Right cardiac atrium (tissue), 5 donors: Measurements from ENCODE around the gene CELF4. TPM values are rescaled to one million over a fixed set of nuclear protein-coding genes. Genes with fewer than 3 reads are reported as not detected.
A peak's percentile ranks its signal among the peaks of the same experiment; 100 is the strongest.

Experiments
- ATAC-seq, 2 donors: fragments of 200-7000 bp; cut with Tn5 transposase; one replicate each; pipeline versions ENCODE4 v1.8.0 to v1.9.1; 2020; ENCODE audit warnings: moderate library complexity in 2 of 2, mild to moderate bottlenecking in 1 of 2
- DNase-seq, 3 donors: peaks; one replicate each; pipeline ENCODE4 v3.0.0-alpha.2; 2020
- H3K27ac ChIP-seq: one replicate; pipeline ENCODE4 v1.5.1; 2013; ENCODE audit warnings: mild to moderate bottlenecking, low read length, control low read depth, moderate library complexity
- H3K27me3 ChIP-seq: one replicate; pipeline ENCODE4 v1.6.1; 2013; ENCODE audit not compliant: control insufficient read depth, insufficient read depth
- H3K4me1 ChIP-seq: one replicate; pipeline ENCODE4 v1.6.1; 2013; ENCODE audit warnings: low read length; ENCODE audit not compliant: control insufficient read depth, insufficient read depth
- H3K4me3 ChIP-seq: one replicate; pipeline ENCODE4 v1.5.1; 2013; ENCODE audit warnings: low read length, control low read depth
- H3K9me3 ChIP-seq: one replicate; pipeline ENCODE4 v1.6.1; 2013; ENCODE audit warnings: low read length; ENCODE audit not compliant: control insufficient read depth
- WGBS: extraction: QIAGEN DNeasy Blood & Tissue Kit; methylation state at CpG from one replicate; pipeline ENCODE4 v1.1.7; 2013; 5-methylcytosine and 5-hydroxymethylcytosine counted together
- intact Hi-C, 4 donors: fragments of 100-400 bp; cut with DNase I; formaldehyde crosslinking; loops; one replicate each; pipeline versions ENCODE4 v1.11.0 to v1.14.0; 2022 to 2023
- polyA plus RNA-seq: library from polyadenylated mRNA; stranded (reverse); fragments of 200-250 nt; gene quantifications from one replicate; pipeline ENCODE4 v1.2.3, GENCODE V29; 2013
- total RNA-seq, 4 donors: library from RNA; stranded (reverse); fragmentation: NEBNext Ultra II Directional; extraction: Animal tissue kit (Norgen Biotek cat#: 25700); gene quantifications; one replicate each; pipeline ENCODE4 v1.2.1, GENCODE V29; 2021
- donor health status: healthy with polysubstance abuse.
- donor health status: DM: no; HTN: yes; CAD: no.
- donor health status: DM: no; HTN: no; CAD: no.
- donor health status: DM: no; HTN: yes; CAD: no; lungs with severe emphysema.
- donor health status: DM: yes; HTN: yes; CAD: no.

Gene CELF4
- total and polyA plus RNA-seq, 5 donors, result 0.79 to 1.4 (median 1.1) TPM

DNA sequence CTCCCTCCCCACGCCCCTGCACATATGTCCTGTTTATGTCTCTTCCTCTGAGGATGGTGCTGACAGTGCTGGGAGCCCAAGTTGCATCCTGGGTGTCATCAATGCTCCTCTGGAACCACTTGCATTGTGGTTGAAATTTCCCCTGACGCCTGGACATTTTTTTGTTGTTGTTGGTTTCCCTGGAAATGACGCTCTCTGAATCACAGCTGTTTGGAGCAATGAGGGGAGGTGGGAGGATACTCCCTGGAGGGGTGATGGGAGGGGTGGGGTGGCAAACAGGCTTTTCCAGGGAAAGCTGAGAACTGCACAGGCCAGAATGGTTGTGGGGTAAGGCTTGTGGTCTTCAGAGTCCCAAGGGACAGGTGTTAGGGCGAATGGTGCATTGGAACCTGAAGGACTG lies 29.6 kb downstream of the CELF4 start:
- H3K4me3 ChIP-seq, result no peak overlapping the region
- DNase-seq (no peak), ATAC-seq (no peak)
- no peaks in the 10 kb centered on the region for H3K4me1 ChIP-seq
- no peaks in the 10 kb centered on the region for H3K9me3 ChIP-seq
- intact Hi-C loops, result loop anchor here (2.0 to 10.0 kb wide), 5 partner anchors 94 to 194 kb away; no protein-coding TSS in a partner anchor
- H3K27ac ChIP-seq, result no peak overlapping the region
- 54% methylated on average over 4 of the region's 4 CpGs for WGBS
- H3K27me3 ChIP-seq, result no peaks in the 10 kb centered on the region

DNA sequence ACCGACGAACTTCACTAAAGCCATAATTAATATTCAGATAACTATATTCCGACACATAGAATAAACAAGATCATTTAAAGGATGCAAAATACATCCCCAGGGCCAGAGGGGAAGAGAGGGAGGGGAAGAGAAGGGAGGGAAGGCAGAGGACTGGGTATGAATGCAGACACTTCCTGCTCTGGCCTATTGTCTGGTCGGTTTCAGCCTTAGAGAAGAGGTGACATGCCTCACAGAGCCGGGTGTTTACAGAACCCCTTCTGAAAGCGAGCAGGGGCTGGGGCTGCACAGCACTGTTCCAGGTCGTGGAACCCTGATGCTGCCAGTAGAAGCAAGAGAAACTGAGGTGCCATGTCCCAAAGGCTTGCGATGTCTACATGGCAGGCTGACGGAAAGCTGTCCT lies 31.0 kb downstream of the CELF4 start:
- no peaks in the 10 kb centered on the region for H3K9me3 ChIP-seq
- H3K27me3 ChIP-seq, result no peaks in the 10 kb centered on the region
- H3K4me3 ChIP-seq, result no peak overlapping the region
- H3K4me1 ChIP-seq, result peaks cover 2% of the 10 kb centered on the region
- H3K27ac ChIP-seq, result no peak overlapping the region
- DNase-seq (no peak), ATAC-seq (no peak)
- intact Hi-C loops, result loop anchor here (5.0 to 10.0 kb wide), 4 partner anchors 92 to 192 kb away; no protein-coding TSS in a partner anchor
- 68% methylated on average over 9 of the region's 9 CpGs for WGBS

DNA sequence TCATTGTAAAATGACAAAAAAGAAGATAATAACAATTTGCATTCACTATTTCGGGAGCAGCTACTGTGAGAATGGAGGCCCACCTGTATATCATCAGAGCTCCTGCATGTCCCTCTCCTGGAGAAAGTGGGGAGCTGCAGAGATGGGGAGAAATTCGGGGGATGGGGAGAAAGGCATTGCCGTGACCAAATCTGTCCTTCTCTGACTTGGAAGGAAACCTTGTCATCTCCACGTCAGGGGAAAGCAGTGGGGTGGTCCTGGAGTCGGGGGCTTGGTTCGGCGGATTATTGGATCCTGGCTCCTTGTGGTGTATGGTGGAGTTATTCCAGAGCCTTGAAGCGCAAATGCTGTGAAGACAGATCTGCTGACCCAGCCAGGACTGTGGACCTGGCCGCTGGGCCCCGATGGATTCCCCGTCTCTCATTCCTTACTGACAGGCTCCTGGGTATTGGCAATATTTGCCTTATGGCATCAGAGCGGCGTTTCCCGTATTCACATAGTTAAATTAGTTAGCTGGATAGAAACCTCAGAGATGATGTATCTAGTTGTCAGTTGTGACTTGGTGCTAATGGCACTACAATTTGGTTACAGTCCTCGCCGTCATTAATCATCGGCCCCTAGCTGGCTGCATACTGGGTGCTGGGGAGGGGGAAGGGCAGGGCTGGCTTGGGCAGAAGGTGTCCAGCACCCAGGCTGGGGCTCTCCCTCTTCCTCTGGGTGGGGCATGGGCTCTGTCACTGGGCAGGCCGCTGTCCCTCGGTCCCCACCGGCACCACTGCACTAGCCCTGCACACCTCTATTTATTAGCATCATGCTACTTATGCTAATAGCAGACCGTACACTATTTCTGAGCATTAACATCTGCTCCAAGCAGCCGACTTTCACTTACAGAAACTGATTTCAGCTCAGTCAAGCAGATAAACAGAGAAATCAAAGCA lies 31.7 kb downstream of the CELF4 start:
- intact Hi-C loops, result loop anchor here in 2 of 4 donors (10.0 kb wide), 1 partner anchor 189 kb away; no protein-coding TSS in a partner anchor
- Histone ChIP-seq H3K27ac (no peak overlapping the region), H3K27me3 (no peaks in the 10 kb centered on the region), H3K4me3 (no peak overlapping the region), H3K9me3 (no peaks in the 10 kb centered on the region), H3K4me1 (peaks cover 2% of the 10 kb centered on the region)
- no peak for ATAC-seq
- no peak for DNase-seq
- 82% methylated on average over 22 of the region's 22 CpGs for WGBS

DNA sequence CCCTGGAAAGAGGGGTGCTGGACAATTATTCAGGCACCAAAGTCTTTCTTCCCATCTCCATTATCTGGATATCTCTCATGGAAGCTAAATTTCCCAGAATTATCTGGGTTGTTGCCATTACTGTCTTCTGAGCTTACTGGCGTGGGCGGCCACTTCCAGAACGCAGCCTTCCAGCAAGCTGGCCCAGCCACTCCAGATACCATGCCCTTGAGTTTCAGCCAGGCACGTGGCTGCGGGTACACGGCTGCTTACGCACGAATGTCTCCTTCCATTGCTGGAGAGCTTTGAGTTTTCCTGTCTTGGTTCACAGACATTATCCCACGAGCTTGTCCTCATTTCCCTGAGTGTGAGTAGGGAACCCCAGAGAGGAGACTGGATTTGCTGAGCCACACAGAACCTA lies 32.7 kb downstream of the CELF4 start:
- no peaks in the 10 kb centered on the region for H3K27me3 ChIP-seq
- ATAC-seq, result no peak
- H3K4me3 ChIP-seq, result no peak overlapping the region
- 71% methylated on average over 9 of the region's 9 CpGs for WGBS
- H3K9me3 ChIP-seq, result no peaks in the 10 kb centered on the region
- DNase-seq, result no peak
- intact Hi-C loops, result loop anchor here in 2 of 4 donors (10.0 kb wide), 1 partner anchor 188 kb away; no protein-coding TSS in a partner anchor
- no peak overlapping the region for H3K27ac ChIP-seq
- H3K4me1 ChIP-seq, result peaks cover 2% of the 10 kb centered on the region

DNA sequence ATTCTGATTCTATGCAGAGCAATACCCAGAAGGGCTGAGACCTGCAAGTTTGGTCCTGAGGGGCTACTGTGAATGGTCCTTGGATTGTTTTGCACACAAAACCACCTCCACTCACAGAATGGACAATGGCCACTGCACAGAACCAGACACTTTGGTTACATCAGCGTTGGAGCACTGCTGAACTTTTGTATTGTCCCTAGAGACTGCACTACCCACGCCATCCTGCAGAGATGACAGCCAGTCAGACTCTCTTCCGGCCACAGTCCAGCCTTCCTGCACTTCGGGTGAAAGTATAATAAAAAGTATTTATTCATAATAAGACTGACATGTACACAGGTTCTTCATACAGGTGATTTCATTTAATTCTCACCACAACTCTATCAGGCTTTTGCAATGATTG lies 35.7 kb downstream of the CELF4 start:
- Histone ChIP-seq H3K9me3 (no peaks in the 10 kb centered on the region), H3K27me3 (no peaks in the 10 kb centered on the region), H3K27ac (no peak overlapping the region), H3K4me1 (peaks cover 2% of the 10 kb centered on the region), H3K4me3 (no peak overlapping the region)
- WGBS, result 35% methylated on average over 4 of the region's 4 CpGs
- intact Hi-C loops, result loop anchor here in 2 of 4 donors (10.0 kb wide), 1 partner anchor 185 kb away; no protein-coding TSS in a partner anchor
- DNase-seq (no peak), ATAC-seq (peak in 1 of 2 donors; percentile 60)

DNA sequence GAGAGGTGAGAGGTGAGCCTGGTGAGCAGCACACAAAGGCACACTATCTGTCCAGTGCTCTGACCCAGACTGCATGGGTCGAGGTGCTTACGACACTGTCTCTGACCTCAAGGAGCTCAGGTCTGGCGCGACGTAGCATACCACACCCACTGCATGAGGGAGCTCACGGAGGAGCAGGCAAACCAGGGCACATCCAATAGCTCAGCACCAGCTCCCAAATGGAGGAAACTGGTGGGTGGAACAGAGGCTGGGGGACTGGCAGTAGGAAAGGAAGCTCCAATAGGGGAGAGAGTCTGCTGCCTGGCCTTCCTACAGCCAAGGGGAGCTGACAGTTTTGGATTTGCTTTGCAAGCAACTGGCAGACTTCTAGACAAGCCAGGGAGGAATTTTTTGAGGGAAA lies 36.3 kb downstream of the CELF4 start:
- DNase-seq, result no peak
- ATAC-seq, result no peak
- H3K27me3 ChIP-seq, result no peaks in the 10 kb centered on the region
- H3K9me3 ChIP-seq, result no peaks in the 10 kb centered on the region
- WGBS, result 80% methylated on average over 6 of the region's 6 CpGs
- H3K4me1 ChIP-seq, result peaks cover 2% of the 10 kb centered on the region
- no peak overlapping the region for H3K4me3 ChIP-seq
- intact Hi-C loops, result no loop called here
- H3K27ac ChIP-seq, result no peak overlapping the region

DNA sequence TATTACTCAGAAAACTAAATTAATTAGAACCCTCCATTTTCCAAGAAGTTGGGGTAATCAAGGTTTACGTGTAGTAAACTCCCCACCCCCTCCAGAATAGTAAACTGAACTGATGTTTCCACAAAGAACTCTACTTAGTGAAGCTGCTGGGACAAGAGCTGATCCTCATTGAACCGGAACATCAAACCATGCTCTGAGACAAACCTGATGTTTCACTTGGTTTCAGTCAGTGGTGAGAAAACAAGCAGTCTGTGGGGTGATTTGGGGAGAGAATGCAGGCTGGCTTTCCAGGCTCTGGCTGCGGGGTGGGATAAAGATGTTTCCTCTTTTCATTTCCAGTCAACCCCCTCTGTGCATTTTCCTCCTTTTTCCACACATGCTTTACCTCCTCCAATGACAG lies 38.2 kb downstream of the CELF4 start:
- DNase-seq, result no peak
- H3K27me3 ChIP-seq, result no peaks in the 10 kb centered on the region
- 81% methylated on average over 3 of the region's 3 CpGs for WGBS
- no peak for ATAC-seq
- H3K4me1 ChIP-seq, result peaks cover 2% of the 10 kb centered on the region
- H3K4me3 ChIP-seq, result no peak overlapping the region
- H3K27ac ChIP-seq, result no peak overlapping the region
- no peaks in the 10 kb centered on the region for H3K9me3 ChIP-seq
- intact Hi-C loops, result no loop called here

DNA sequence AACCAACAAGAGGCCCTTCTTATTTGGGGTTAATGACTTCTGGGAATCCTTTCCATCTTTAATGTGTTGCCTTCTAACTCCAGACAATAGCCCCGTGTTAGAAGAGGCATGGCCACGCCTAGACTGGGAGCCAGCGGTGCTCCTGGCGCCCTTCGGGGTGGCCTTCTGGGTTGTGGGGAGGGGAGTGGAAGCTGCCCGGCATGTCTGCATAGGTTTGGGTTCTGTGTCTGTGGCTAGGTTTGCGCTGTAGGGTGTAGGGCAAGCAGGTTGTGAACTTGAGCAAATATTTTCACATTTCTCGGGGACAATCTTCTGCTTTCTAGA lies 40.4 kb downstream of the CELF4 start:
- H3K27ac ChIP-seq, result no peak overlapping the region
- peaks cover 2% of the 10 kb centered on the region for H3K4me1 ChIP-seq
- DNase-seq (no peak), ATAC-seq (no peak)
- H3K27me3 ChIP-seq, result no peaks in the 10 kb centered on the region
- intact Hi-C loops, result no loop called here
- H3K9me3 ChIP-seq, result no peaks in the 10 kb centered on the region
- 65% methylated on average over 8 of the region's 8 CpGs for WGBS
- H3K4me3 ChIP-seq, result no peak overlapping the region

DNA sequence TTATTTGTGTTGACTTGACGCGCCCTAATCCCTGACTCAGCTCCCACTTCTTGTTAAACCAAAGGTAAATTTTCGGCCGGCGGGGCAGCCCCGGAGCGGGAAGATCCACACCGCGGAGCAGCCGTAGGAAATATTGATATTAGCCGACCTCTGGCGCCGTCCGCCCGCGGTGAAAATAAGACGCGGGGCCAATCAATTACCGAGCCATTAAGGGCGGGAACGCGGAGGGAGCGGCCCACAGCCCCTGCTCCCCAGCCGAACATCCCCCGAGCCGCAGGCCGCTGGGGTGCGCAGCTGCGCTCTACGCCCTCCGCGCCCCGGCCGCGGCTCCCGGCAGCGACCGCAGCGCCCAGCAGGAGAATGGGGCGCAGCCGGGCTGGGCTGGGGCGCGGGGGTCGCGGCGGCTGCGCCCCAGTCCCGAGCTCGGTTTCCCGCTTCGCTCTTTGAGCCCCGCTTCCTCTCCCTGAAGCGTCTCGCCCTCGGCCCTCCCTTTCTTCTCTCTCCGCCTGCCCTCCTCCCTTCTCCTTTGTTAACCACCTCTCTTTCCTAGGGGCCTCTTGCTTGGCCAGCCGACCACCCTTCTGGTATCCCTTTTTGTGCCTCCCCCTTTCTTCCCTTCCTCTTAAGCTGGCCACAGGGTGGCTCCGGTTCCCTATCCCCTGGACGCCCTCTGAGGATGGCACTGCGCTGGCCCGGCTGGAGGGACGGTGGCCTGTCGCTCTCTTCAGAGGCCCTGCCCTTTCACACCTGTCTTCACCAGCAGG lies 40.9 kb downstream of the CELF4 start:
- Histone ChIP-seq H3K4me1 (no peaks in the 10 kb centered on the region), H3K4me3 (no peak overlapping the region), H3K27ac (no peak overlapping the region), H3K9me3 (no peaks in the 10 kb centered on the region), H3K27me3 (no peaks in the 10 kb centered on the region)
- ATAC-seq (peak in 1 of 2 donors; percentile 37), DNase-seq (no peak)
- intact Hi-C loops, result no loop called here
- WGBS, result 12% methylated on average over 63 of the region's 63 CpGs

DNA sequence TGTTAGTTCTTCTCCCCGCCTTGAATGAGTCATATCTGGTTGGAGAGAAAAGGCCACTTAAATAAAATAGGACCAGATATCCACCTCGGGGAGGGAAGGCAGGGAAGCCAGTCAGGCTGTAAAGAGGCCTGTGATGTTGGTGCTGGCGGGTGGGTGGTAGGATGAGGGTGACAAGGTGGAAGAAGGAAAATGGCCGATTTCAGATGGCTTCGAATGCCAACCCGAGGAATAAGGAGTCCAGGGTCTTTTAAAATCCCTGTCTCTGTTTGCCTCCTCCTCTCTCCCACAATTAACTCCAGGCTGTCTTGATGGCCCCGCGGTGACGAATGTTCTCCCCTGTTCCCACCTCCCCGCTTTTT lies 41.5 kb downstream of the CELF4 start:
- H3K27me3 ChIP-seq, result no peaks in the 10 kb centered on the region

More for the DNA sequence above, 41.5 kb downstream of the CELF4 start:
- Histone ChIP-seq H3K4me1 (no peaks in the 10 kb centered on the region), H3K4me3 (no peak overlapping the region), H3K27ac (no peak overlapping the region), H3K9me3 (no peaks in the 10 kb centered on the region)
- intact Hi-C loops, result no loop called here
- DNase-seq (no peak), ATAC-seq (no peak)
- WGBS, result 53% methylated on average over 10 of the region's 10 CpGs
